AG09309 (cell line): ENCODE data around the gene CD7.

ENCODE experiments used
- DNase-seq: peaks from one replicate; pipeline ENCODE4 v3.0.0-alpha.2; 2010; ENCODE audit warnings: low read depth
- H3K4me3 ChIP-seq: 2 replicates; pipeline ENCODE4 v1.5.1; 2011; ENCODE audit warnings: mild to moderate bottlenecking, low read depth, low read length, moderate library complexity; ENCODE audit not compliant: control insufficient read depth
- TF ChIP-seq, protein P1 (sequence below): IDR thresholded peaks from 2 replicates; pipeline ENCODE4 v1.5.1; 2011; ENCODE audit warnings: mild to moderate bottlenecking, low read depth, low read length, inconsistent platforms; ENCODE audit not compliant: insufficient read depth, control insufficient read depth; ENCODE audit errors: missing control alignments

Gene CD7

DNA sequence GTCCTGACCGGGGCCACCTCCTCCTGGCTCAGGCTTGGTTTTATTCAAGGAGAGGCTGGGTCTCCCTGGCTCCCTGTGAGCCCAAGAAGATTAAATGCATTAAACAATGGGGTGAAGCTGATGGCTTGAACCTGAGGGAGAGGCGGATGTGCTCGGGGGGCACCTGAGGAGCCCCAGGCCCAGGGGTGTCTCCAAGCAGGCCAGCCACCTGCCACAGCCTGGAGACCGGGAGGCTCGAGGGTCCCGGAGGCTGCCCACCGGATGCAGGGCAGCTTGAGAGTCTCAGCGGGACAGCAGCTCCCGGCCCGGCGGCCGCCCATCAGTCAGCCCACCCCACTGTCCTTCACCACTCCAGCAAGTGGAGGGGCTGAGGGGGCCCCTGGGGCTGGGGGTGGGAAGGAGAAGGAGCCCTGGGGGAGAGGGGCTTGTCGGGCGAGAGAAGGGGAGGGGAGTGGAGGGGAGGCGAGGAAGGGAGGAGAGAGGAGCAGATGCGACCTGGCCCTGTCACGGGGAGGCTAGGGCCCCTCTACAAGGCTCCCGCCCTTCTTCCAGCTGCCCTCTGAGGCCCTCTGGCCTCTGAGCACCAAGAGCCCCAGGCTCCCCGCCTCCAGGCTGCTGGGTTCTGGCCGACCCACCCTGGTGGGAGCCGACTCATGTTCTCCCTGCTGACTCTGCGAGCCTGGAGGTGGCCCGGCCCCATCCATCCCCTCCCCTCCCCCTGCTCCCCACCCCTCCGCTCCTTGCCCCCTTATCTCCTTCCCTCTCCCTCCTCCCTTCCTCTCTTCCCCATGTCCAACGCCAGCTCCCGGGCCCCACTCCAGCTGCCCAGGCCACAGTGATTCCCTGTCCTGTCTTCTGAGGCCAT is 13.2 kb downstream of the CD7 start:
- TF ChIP-seq, protein P1, sequence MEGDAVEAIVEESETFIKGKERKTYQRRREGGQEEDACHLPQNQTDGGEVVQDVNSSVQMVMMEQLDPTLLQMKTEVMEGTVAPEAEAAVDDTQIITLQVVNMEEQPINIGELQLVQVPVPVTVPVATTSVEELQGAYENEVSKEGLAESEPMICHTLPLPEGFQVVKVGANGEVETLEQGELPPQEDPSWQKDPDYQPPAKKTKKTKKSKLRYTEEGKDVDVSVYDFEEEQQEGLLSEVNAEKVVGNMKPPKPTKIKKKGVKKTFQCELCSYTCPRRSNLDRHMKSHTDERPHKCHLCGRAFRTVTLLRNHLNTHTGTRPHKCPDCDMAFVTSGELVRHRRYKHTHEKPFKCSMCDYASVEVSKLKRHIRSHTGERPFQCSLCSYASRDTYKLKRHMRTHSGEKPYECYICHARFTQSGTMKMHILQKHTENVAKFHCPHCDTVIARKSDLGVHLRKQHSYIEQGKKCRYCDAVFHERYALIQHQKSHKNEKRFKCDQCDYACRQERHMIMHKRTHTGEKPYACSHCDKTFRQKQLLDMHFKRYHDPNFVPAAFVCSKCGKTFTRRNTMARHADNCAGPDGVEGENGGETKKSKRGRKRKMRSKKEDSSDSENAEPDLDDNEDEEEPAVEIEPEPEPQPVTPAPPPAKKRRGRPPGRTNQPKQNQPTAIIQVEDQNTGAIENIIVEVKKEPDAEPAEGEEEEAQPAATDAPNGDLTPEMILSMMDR: no peak
- no peak for DNase-seq
- no peak overlapping the region for H3K4me3 ChIP-seq

DNA sequence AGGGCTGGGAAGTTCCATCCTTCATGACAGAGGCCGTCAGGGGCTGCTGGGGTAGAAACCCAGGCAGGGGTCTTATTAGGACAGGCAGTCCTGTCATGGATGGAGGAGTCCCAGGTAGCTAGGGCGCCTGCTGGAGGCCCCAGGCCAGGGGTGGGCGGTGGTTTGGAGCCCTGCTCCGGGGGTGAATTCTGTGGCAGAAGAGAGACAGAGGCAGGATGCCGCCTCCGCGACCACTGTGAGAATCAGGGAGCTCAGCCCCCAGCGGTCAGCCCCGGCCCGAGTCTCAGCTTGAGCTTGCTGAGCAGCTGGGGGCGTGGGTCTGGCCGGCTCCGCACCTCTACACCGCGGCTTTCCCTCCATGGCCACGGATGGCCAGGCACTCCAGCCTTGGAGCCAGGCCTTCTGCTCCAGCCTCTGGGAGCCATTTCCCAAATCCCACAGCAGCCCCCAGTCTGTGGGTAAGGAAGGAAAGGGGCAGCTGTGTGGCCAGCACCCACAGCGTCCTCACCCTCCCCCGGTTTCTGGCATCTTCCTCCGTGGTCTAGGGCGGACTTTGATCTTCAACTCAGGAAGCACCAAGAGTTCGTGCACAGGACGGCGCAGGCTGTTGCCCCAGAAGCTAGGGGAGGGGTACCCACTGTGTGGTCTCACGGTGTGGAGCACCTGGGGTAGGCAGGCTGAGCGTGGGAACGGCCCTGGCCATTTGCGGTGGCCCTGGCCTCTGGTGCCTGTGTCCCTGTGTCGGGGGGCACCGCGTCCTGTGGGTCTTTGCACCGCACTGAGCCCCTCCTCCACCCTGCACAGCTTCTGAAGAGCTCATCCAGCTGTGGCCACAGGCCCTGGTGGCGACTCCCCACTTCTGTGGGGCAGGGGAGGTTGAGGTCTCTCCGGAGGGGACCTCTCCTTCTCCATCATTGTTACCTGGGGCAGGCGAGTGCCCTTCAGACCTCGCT is 14.1 kb downstream of the CD7 start:
- TF ChIP-seq, protein P1: no peak
- no peak overlapping the region for H3K4me3 ChIP-seq
- no peak for DNase-seq

DNA sequence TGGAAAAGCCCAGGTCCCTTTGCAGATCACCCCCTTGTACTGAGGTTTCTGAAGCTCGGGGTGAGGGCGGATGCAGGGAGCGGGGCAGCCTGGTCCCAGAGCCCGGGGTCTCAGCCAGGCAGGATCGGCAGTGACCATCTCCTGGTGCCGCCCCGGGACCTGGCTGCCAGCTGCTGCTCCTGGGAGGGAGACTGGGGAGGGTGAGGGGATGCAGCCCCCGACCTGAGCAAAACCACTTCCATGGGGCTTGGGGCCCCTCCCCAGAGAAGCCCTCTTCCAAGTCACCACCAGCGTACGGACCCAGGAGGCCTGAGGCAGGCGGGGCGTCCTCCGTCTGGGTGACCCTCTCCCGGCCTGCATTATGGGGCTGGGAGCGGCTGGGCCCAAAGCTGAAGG is 14.8 kb downstream of the CD7 start:
- H3K4me3 ChIP-seq: no peak overlapping the region
- DNase-seq: no peak
- TF ChIP-seq, protein P1: no peak

DNA sequence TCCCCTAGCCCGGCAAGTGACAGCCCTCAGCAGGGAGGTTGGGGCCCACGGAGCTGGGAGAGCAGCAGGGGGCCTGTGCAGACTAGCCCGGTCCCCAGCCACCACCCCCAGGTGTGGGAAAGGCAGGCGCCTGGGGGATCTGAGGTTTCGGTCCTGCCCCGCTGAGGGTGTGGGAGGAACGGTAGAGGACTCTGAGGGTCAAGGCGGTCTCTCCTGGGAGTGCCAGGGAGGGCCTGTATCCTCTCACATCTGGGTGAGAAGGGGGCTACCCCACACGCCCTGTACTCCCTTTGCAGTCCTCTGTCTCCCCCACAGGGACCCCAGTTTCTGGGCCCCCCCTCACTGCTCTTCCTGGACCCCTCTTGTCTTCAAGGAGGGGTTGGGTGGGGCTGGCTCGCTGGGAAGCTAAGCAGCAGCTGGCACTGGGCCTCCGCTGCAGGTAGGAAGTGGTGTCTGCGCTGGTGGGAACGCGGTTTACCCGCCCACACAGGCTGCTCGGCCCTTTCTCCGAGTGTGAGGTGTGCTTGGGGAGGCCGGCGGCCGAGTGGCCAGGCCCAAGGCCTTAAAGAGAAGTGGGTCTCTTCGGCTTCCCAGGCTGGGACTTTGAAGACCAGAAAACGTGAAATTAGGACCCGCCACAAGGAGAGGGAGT is 15.4 kb downstream of the CD7 start:
- H3K4me3 ChIP-seq: no peak overlapping the region
- DNase-seq: no peak
- TF ChIP-seq, protein P1: no peak

DNA sequence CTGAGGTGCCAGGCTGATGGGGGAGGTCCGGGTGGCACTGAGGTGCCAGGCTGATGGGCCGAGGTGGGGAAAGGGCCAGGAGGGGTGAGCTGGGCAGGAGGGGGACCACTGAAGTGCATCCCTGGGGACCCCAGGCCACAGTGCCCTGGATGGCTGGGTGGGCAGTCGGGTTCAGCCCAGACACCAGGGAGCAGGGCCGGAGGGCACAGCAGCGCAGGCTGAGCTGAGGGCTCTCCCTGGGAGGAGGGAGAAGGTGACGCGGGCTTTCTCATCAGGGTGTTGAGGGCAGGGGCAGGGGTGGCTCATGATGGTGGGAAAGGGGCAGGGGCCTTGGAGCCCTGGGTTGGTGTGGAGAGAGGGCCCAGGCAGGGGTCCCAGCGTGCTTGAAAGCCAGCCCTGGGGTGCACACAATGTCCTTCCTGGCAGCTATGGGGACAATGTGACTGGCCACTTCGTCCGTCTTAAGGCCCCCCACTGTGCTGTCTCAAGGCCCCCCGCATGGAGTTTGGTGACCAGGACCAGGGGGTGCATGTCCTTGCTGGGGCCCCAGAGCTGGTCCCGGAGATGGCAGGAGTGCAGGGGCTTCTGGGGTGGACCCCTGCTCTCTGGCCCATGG is 16.0 kb downstream of the CD7 start:
- TF ChIP-seq, protein P1: no peak
- DNase-seq: no peak
- H3K4me3 ChIP-seq: no peak overlapping the region
